PC-3 (cell line): ENCODE results near the gene AKAP6. TPM values are rescaled to one million over a fixed set of nuclear protein-coding genes. Genes with fewer than 3 reads are reported as not detected.

ENCODE experiments used
- ATAC-seq: fragments of 200-7000 bp; cut with Tn5 transposase; 2 replicates; pipeline ENCODE4 v1.9.1; 2020; ENCODE audit warnings: mild to moderate bottlenecking, moderate library complexity
- BruUV-seq: library from RNA; stranded (reverse); fragments of 400-500 nt; replicated peaks from 2 replicates; lab custom pipeline; 2021; lab: Mats Ljungman, UMichigan
- CTCF ChIA-PET: fragments of 300-600 bp; sonication (Branson Sonifier 250); formaldehyde crosslinking; loops from one replicate; lab custom pipeline; 2022; ENCODE audit warnings: antibody characterized with exemption; lab: Charles Lee
- POLR2A ChIA-PET: fragments of 300-600 bp; sonication (Branson Sonifier 250); formaldehyde crosslinking; loops from one replicate; lab custom pipeline; 2022; ENCODE audit warnings: antibody characterized with exemption; ENCODE audit not compliant: unreplicated experiment; lab: Charles Lee
- DNase-seq: peaks from one replicate; pipeline ENCODE4 v3.0.0-alpha.2; 2015
- H2AFZ ChIP-seq: fragments of 300-600 bp; sonication (generic); 2 replicates; pipeline ENCODE4 v1.6.0; 2016; ENCODE audit warnings: antibody characterized with exemption, low read length
- H3F3A ChIP-seq: fragments of 300-600 bp; sonication (generic); one replicate; pipeline ENCODE4 v1.6.0; 2017; ENCODE audit warnings: antibody characterized with exemption, low read length, control low read depth, mild to moderate bottlenecking; ENCODE audit not compliant: unreplicated experiment
- H3K27ac ChIP-seq: fragments of 300-600 bp; sonication (generic); 2 replicates; pipeline ENCODE4 v1.5.1; 2016; ENCODE audit warnings: mild to moderate bottlenecking, low read length
- H3K27me3 ChIP-seq: fragments of 300-600 bp; sonication (generic); 2 replicates; pipeline ENCODE4 v1.6.1; 2016; ENCODE audit warnings: low read length, mixed read lengths
- H3K36me3 ChIP-seq: fragments of 300-600 bp; sonication (generic); 2 replicates; pipeline ENCODE4 v1.6.1; 2016; ENCODE audit warnings: low read depth, mixed run types, low read length, mixed read lengths
- H3K4me1 ChIP-seq: fragments of 300-600 bp; sonication (generic); 2 replicates; pipeline ENCODE4 v1.5.1; 2016; ENCODE audit warnings: low read length; ENCODE audit not compliant: insufficient read depth
- H3K4me2 ChIP-seq: fragments of 300-600 bp; sonication (generic); 2 replicates; pipeline ENCODE4 v1.6.0; 2016; ENCODE audit warnings: low read length
- H3K4me3 ChIP-seq: fragments of 300-600 bp; sonication (generic); 2 replicates; pipeline ENCODE4 v1.5.1; 2016; ENCODE audit warnings: mild to moderate bottlenecking, low read length, mixed read lengths
- H3K79me2 ChIP-seq: fragments of 300-600 bp; sonication (generic); 2 replicates; pipeline ENCODE4 v1.6.1; 2017; ENCODE audit warnings: low read length, mixed read lengths
- H3K9ac ChIP-seq: fragments of 300-600 bp; sonication (generic); 2 replicates; pipeline ENCODE4 v1.6.0; 2016; ENCODE audit warnings: mild to moderate bottlenecking, low read length
- H3K9me2 ChIP-seq: fragments of 300-600 bp; sonication (generic); replicated peaks from 2 replicates; pipeline ENCODE4 v1.6.1; 2016; ENCODE audit warnings: mixed run types, low read length, mixed read lengths
- H3K9me3 ChIP-seq: fragments of 300-600 bp; sonication (generic); 2 replicates; pipeline ENCODE4 v1.6.1; 2016; ENCODE audit warnings: low read length, mixed read lengths
- H4K20me1 ChIP-seq: fragments of 300-600 bp; sonication (generic); 2 replicates; pipeline ENCODE4 v1.6.1; 2016; ENCODE audit warnings: low read length, mixed read lengths
- EZH2 ChIP-seq: fragments of 300-600 bp; sonication (generic); IDR thresholded peaks from one replicate; pipeline ENCODE4 v1.6.1; 2017; ENCODE audit warnings: antibody characterized with exemption, mild to moderate bottlenecking, low read length; ENCODE audit not compliant: unreplicated experiment
- EZH2phosphoT487 ChIP-seq: fragments of 300-600 bp; sonication (generic); IDR thresholded peaks from 2 replicates; pipeline ENCODE4 v1.6.1; 2018; ENCODE audit warnings: mild to moderate bottlenecking, antibody characterized with exemption, low read length, borderline replicate concordance
- intact Hi-C: fragments of 100-400 bp; cut with micrococcal nuclease; formaldehyde crosslinking; loops from 2 replicates; pipeline ENCODE4 v1.9.0; 2023
- total RNA-seq: library from RNA; depleted of rRNA; stranded (reverse); fragments of >200 nt; gene quantifications from 2 replicates; pipeline ENCODE4 v1.2.3, GENCODE V29; 2014
- TF ChIP-seq, protein P1 (sequence below): fragments of 300-600 bp; sonication (generic); conservative IDR thresholded peaks from 2 replicates; pipeline ENCODE4 v1.5.1; 2017; ENCODE audit warnings: antibody characterized with exemption, low read depth, mild to moderate bottlenecking, low read length

Gene AKAP6
- total RNA-seq, 1 experiment from 2014 or later: 1.5 TPM

DNA sequence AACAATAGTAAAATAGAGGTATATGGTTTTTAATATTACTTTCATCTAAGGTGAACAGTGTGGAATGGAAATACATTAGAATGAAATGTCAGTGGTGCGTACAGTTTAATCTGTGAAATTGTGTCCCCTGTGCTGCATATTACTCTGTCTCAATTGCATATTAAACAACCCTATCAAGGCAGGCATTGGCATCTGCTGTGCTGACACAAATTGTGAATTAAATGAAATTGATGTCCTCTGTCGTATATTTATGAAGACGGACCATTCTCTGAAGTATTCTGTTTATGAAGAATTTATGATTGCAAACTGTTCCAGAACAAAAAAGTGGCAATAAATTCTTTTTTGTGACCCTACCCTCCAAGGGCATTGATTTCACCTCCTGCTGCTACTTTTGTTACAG lies 405.2 kb downstream of the AKAP6 start:
- H3K4me1 ChIP-seq: no peaks in the 10 kb centered on the region
- TF ChIP-seq EZH2: no peak
- TF ChIP-seq, protein P1, sequence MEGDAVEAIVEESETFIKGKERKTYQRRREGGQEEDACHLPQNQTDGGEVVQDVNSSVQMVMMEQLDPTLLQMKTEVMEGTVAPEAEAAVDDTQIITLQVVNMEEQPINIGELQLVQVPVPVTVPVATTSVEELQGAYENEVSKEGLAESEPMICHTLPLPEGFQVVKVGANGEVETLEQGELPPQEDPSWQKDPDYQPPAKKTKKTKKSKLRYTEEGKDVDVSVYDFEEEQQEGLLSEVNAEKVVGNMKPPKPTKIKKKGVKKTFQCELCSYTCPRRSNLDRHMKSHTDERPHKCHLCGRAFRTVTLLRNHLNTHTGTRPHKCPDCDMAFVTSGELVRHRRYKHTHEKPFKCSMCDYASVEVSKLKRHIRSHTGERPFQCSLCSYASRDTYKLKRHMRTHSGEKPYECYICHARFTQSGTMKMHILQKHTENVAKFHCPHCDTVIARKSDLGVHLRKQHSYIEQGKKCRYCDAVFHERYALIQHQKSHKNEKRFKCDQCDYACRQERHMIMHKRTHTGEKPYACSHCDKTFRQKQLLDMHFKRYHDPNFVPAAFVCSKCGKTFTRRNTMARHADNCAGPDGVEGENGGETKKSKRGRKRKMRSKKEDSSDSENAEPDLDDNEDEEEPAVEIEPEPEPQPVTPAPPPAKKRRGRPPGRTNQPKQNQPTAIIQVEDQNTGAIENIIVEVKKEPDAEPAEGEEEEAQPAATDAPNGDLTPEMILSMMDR: no peak
- TF ChIP-seq EZH2phosphoT487: no peak
- no peaks in the 10 kb centered on the region for H3K36me3 ChIP-seq
- POLR2A ChIA-PET: no interaction called here
- no peaks in the 10 kb centered on the region for H3F3A ChIP-seq
- CTCF ChIA-PET: interaction anchor here (0.6 kb wide), 1 partner anchor 9 kb away, joined by 3 read pairs; no protein-coding TSS in a partner anchor
- no peak overlapping the region for H3K27ac ChIP-seq
- no TSS peak for BruUV-seq
- DNase-seq (no peak), ATAC-seq (no peak)
- no peak overlapping the region for H2AFZ ChIP-seq
- H3K4me2 ChIP-seq: no peak overlapping the region
- H3K79me2 ChIP-seq: no peaks in the 10 kb centered on the region
- H3K9me3 ChIP-seq: no peaks in the 10 kb centered on the region
- H3K9ac ChIP-seq: no peak overlapping the region
- no peaks in the 10 kb centered on the region for H3K9me2 ChIP-seq
- no peak overlapping the region for H3K4me3 ChIP-seq
- H4K20me1 ChIP-seq: no peaks in the 10 kb centered on the region
- no peaks in the 10 kb centered on the region for H3K27me3 ChIP-seq
- intact Hi-C loops: no loop called here

DNA sequence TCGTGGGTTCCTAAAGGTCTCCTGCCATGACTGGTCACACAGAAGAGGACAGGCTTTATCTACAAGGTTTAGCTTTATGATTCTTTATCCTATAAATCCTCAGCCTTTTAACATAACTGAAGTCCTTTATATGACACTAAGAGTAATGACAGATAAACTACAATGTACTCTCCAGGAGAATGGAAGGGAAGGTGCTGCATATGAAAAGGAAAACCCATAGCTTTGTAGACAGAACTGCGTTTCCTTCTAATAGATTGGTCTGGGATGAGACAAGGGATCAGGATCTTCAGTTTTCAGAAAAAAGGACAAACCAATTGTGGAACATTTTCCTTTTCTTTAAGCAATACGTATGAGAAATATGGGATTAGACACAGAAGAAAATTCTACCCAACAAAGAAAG lies 408.5 kb downstream of the AKAP6 start:
- H3K4me3 ChIP-seq: no peak overlapping the region
- no peaks in the 10 kb centered on the region for H3K79me2 ChIP-seq
- H3K36me3 ChIP-seq: no peaks in the 10 kb centered on the region
- intact Hi-C loops: no loop called here
- ATAC-seq (no peak), DNase-seq (no peak)
- no TSS peak for BruUV-seq
- POLR2A ChIA-PET: interaction anchor here (0.6 kb wide), 1 partner anchor 116 kb away, joined by 3 read pairs; no protein-coding TSS in a partner anchor
- H4K20me1 ChIP-seq: no peaks in the 10 kb centered on the region
- H3K27ac ChIP-seq: no peak overlapping the region
- no peak overlapping the region for H2AFZ ChIP-seq
- no peak overlapping the region for H3K4me2 ChIP-seq
- H3K9me3 ChIP-seq: no peaks in the 10 kb centered on the region
- TF ChIP-seq EZH2 (no peak), EZH2phosphoT487 (no peak)
- TF ChIP-seq, protein P1: no peak
- no peaks in the 10 kb centered on the region for H3F3A ChIP-seq
- no peak overlapping the region for H3K9ac ChIP-seq
- CTCF ChIA-PET: no interaction called here
- H3K4me1 ChIP-seq: no peaks in the 10 kb centered on the region
- H3K9me2 ChIP-seq: no peaks in the 10 kb centered on the region
- H3K27me3 ChIP-seq: no peaks in the 10 kb centered on the region

DNA sequence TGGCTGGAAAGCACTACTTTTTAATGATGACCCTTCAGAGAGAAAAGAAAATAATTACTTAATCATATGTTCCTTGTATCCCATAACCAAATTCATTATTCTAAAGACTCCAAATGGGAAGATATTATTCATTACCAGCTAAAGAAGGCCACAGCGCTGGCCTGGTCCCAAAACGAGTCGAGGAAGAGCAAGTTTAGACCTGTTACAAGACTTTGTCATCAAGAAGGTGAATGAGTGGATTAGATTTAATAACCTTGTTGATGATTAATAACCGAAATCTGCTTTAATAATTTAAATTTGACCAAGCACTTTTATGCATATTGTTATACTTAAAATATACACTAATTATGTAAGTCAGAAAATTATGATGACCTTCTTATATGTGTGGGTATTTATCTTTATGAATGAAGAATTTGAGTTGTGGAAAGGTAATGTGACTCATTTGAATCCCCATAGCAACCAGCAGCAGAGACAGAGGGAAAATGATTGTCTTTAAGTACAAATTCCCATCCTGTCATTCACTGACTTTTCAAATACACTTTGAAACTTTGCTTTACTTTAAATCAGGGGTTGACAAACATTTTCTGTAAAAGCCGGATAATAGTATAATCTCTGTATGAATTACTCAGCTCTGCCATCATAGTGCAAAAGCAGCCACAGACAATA lies 409.2 kb downstream of the AKAP6 start:
- Histone ChIP-seq H3K27me3 (no peaks in the 10 kb centered on the region), H3K4me2 (no peak overlapping the region), H3K9me2 (no peaks in the 10 kb centered on the region), H3K9me3 (no peaks in the 10 kb centered on the region), H2AFZ (no peak overlapping the region), H4K20me1 (no peaks in the 10 kb centered on the region), H3K4me1 (no peaks in the 10 kb centered on the region), H3K9ac (no peak overlapping the region), H3K79me2 (no peaks in the 10 kb centered on the region), H3K36me3 (no peaks in the 10 kb centered on the region), H3K27ac (no peak overlapping the region), H3K4me3 (no peak overlapping the region), H3F3A (no peaks in the 10 kb centered on the region)
- ChIA-PET POLR2A (no interaction called here), CTCF (no interaction called here)
- BruUV-seq: no TSS peak
- TF ChIP-seq, protein P1: no peak
- DNase-seq: no peak
- intact Hi-C loops: no loop called here
- no peak for ATAC-seq
